NCI-H1436 (cell line): Measurements from ENCODE around the gene CXXC1.
"Not testable (repeated sequence)": the region's sequence is repeated elsewhere in the genome, so short reads cannot be mapped to it uniquely, and the experiment has no call there.

Experiments
- DNase-seq: peaks from one replicate; lab custom pipeline; 2025; lab: John Stamatoyannopoulos, UW

Gene CXXC1

DNA sequence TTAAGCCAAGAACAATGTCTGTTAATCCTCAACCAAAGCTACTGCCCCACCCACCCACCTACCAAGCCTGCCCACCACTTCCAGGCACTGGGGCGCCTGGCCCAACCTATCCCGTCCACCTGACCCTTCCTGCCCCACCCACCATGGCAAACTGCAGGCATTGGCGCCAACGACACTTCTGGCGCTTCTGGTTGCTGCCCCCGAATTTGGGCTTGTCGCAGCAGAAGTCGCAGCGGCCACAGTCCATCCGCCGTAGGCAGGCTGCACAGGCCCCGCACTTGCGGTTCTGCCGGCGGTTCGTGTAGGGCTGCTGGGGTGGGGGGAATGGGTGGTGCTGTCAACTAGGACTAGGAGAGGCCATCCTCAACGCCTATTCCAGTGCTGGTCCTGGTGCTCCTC lies 13.4 kb downstream of the CXXC1 start:
- DNase-seq: no peak

DNA sequence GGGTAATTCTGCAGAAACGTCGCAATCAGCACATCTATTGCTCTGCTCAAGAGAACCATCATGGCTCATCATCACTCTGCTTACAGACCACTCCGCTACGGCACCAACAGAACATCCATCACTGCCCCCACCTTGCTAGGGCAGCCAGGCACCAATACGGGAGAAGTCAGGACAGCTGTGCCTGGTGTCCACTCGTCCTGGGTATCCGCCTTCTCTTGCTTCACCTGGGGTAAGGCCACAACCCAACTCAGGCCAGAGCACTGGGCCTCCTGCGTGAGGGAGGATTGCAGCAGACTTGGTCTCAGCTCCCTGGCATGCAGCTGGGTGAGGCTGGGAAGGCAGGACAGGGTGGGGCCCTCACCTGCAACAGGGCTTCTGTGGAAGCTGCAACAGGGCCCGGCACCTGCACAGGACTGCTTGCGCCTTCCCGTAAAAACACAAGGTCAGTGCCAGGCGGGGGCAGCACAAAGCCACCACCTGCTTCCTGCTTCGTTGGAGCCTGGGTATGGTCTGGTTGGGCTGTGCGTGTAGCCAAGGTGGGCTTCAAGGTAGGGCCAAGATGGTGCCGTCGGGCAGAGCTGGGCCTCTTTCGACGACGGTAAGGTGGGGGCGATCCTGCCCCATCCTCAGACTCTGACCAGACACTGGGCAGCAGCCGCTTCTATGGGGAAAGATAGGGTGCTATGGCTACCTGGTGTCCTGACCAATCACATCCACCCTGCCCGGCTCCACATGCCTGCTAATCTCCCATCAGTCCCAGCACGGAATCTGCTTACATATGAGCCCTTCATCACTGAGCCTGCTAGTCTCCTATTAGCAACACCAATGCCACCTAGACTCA lies 14.1 kb downstream of the CXXC1 start:
- no peak for DNase-seq

DNA sequence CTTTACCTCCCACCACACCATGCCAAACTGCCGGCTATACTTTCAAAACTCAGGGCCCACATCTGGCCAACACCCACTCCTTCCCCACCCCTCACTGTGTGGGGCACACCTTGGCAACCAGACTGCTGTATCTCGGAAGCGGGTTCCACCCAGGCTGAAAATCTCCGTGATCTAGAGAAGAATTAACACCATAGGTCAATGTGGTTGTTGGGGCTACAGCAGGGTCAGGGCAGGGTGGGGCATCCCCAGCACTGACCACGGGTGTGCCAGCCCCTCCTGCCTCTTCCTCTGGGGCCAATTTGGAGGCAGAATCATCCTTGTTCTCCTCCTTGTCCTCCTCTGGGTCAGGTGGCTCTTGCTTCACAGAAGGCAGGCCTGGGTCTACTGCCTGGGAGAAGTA lies 14.9 kb downstream of the CXXC1 start:
- DNase-seq: no peak

DNA sequence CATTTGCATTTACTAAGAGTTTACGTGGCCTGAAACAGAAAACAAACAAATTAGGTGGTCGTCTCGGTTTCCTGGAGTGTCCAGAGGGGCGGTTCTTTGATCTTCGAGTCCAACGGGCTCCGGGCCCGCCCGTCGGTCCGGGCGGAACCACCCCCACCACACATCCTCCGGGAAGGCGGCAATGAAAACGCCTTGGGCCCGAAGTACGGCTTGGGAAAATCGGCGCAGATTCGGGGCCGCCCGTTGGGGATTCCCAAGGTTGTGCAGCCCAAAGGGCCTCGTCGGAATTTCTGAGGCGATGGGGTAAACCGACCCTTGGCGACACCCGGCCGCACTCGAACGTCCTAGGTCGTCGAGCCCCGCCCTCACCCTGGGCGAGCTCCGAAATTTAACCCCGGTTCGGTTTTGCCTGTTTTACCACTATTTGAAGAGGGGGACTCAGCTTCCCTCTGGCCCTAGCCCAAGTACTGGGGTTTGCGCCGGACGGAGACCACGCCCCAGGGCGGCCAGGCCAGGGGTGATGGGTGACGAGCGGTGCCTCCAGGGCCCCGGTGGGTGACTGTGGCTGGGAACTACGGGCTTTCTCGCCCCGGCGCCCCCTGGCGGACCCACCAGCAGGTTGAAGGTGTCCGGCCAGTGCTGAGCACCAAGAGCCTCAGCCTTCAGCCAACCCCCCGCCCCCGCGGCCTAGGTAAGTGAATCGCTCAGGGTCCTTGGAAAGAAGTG lies 19.3 kb downstream of the CXXC1 start:
- no peak for DNase-seq

DNA sequence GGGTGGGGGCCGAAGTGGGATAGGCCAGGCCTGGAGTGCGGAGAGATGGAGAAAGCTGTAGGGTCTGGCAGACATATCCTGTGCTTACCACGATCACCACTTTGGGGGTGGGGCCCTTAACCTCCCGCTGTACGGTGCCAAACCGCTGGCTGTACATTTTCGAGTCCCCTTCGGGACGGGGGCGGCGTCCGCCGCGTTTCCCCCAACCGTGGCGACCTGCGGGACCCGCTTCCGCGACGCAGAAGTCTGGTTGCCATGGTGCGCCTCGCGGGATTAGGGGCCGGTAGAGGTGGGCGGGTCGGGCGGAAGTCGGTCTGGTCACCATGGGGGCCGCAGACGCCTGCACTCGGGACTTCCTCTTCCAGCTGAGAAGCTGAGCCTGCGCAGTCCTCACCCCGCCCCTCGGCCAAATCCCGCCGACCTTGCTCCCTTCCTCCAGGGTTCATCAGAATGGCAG lies 21.2 kb downstream of the CXXC1 start, which contains the start of gene CFAP53:
TSS of gene CFAP53 (minus strand) at position 248 of the 457 bp plus-strand sequence. CDS start at position 157, 91 bp downstream.
- peak; percentile 75 for DNase-seq

DNA sequence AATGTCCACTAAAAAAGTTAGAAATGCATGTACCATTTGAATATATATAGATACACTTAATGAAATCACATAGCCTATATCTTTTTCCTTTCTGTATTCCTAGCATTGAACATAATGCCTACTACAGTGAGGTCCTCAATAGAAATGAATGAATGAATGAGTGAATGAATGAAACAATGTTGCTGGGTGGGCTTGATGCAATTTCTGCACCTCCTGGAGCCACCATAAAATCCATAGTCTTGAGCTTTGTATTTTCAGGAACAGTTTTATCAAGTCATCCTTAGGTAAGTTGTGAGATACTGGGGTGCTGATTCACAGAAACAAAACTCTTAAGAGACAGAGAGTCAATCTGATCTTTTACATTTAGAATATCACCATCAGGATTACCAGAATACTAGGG lies 24.5 kb downstream of the CXXC1 start:
- DNase-seq: no peak

DNA sequence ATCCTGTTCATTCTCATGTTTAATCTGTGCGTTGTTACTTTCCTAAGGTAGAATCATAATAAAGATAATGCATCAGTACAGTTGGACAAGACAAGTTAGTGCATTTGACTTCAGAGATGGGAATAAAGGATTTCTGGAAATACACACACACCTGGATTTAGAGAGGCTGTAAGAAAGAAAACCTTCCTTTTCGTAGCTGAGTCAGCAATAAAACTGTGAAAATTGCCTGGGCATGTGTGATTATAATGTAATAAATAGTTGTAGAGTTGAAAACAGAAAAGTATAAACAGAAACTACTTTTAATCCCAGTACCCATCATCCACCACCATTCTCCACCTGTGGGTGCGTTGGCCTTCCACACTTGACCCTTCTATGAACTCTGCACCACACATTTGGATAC lies 36.6 kb downstream of the CXXC1 start:
- no peak for DNase-seq

DNA sequence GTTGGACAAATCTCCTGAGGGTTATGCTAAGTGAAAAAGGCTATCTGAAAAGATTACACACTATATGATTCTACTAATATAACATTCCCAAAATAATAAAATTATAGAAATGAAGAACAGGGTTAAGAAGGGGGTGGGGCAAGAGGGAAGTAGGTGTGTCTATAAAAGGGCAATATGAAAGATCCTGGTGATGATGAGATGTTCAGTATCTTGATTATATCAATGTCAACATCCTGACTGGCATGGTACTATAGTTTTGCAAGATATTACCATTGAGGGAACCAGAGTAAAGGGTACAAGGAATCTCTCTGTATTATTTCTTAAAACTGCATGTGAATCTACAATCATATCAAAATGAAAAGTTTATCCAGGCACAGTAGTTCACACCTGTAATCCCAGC lies 37.9 kb downstream of the CXXC1 start:
- DNase-seq: no peak

DNA sequence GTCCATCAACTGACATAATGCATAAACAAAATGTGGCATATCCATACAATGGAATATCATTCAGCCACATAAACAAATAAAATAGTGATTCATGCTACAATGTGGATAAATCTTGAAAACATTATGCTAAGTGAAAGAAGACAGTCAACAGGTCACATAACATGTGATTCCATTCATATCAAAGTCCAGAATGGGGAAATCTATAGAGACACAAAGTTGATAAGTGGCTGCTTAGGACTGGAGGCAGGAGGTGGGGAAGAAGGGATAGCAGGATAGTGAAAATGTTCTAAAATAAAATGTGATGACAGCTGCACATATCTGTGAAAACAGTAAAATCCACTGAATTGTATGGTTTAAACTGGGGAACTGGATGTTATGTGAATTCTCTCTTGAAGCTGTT lies 39.9 kb downstream of the CXXC1 start:
- no peak for DNase-seq

DNA sequence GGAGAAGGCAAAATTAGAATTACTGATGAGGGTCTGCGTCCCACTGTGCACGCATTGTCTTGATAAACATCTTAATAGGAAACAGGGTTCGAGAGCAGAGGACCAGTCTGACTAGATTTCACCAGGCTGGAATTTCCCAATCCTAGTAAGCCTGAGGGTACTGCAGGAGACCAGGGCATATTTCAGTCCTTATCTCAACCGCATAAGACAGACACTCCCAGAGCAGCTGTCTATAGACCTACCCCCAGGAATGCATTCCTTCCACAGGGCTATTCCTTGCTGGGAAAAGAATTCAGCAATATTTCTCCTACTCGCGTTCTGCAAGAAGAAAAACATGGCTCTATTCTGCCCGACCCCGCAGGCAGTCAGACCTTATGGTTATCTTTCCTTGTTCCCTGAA lies 45.7 kb downstream of the CXXC1 start:
- not testable (repeated sequence) for DNase-seq

DNA sequence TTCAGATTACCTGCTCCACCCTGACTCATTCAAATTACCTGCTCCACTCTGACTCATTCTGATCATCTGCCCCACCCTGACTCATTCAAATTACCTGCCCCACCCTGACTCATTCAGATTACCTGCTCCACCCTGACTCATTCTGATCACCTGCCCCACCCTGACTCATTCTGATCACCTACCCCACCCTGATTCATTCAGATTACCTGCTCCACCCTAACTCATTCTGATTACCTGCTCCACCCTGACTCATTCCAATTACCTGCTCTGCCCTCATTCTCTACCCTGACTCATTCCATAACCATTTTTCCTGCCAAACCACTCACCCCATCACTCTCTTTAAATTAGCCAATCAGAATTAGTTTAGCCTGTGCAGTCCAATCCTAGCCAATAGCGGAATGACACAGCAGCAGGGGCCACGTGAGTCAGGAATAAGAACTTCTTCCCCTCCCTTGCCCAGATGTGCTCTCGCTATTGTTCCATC lies 47.4 kb downstream of the CXXC1 start:
- DNase-seq: no peak

DNA sequence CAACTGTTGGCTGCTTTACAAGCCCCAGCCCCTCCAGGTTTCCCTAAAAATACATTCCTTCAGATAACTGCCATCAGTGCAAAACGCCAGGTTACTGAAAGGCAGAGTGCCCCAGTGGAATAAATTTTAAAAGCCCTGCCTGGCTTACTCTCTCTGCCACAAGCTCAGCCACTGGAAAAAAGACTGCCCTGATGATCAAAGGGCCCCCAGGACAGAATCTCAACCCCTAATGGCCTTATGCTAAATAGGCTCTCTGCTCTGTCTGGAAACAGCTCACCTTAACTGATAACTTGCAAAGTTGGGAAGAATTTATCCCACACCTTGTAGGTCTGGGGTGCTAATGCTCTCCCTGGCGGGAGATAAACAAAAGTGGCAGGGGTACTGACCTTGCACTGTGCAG lies 55.1 kb downstream of the CXXC1 start:
- DNase-seq: no peak
